ENCODE measurements around the gene SPPL2C. TPM values are rescaled to one million over a fixed set of nuclear protein-coding genes. Genes with fewer than 3 reads are reported as not detected.

Gene SPPL2C, protein sequence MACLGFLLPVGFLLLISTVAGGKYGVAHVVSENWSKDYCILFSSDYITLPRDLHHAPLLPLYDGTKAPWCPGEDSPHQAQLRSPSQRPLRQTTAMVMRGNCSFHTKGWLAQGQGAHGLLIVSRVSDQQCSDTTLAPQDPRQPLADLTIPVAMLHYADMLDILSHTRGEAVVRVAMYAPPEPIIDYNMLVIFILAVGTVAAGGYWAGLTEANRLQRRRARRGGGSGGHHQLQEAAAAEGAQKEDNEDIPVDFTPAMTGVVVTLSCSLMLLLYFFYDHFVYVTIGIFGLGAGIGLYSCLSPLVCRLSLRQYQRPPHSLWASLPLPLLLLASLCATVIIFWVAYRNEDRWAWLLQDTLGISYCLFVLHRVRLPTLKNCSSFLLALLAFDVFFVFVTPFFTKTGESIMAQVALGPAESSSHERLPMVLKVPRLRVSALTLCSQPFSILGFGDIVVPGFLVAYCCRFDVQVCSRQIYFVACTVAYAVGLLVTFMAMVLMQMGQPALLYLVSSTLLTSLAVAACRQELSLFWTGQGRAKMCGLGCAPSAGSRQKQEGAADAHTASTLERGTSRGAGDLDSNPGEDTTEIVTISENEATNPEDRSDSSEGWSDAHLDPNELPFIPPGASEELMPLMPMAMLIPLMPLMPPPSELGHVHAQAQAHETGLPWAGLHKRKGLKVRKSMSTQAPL
- not detected in 2 replicates for total RNA-seq

DNA sequence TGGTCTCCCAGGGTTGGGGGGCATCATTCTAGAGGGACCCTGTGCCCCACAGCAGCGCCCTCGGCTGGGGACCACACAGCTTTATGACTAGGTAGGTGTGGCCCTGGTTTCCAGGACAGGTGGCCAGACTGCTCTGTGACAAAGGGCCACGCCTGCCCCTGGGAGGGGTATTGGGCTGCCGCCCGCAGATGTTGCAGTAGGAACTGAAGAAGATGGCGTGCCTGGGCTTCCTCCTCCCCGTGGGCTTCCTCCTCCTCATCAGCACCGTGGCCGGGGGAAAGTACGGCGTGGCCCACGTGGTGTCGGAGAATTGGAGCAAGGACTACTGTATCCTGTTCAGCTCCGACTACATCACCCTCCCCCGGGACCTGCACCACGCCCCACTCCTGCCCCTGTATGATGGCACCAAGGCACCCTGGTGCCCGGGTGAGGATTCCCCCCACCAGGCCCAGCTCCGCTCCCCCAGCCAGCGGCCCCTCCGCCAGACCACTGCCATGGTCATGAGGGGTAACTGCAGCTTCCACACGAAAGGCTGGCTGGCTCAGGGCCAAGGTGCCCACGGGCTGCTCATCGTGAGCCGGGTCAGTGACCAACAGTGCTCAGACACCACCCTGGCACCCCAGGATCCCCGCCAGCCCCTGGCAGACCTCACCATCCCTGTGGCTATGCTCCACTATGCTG is at the start of gene SPPL2C:
SPPL2C (plus strand) TSS at position 187 of the 681 bp plus-strand sequence; CDS start at position 213, 26 bp downstream.

DNA sequence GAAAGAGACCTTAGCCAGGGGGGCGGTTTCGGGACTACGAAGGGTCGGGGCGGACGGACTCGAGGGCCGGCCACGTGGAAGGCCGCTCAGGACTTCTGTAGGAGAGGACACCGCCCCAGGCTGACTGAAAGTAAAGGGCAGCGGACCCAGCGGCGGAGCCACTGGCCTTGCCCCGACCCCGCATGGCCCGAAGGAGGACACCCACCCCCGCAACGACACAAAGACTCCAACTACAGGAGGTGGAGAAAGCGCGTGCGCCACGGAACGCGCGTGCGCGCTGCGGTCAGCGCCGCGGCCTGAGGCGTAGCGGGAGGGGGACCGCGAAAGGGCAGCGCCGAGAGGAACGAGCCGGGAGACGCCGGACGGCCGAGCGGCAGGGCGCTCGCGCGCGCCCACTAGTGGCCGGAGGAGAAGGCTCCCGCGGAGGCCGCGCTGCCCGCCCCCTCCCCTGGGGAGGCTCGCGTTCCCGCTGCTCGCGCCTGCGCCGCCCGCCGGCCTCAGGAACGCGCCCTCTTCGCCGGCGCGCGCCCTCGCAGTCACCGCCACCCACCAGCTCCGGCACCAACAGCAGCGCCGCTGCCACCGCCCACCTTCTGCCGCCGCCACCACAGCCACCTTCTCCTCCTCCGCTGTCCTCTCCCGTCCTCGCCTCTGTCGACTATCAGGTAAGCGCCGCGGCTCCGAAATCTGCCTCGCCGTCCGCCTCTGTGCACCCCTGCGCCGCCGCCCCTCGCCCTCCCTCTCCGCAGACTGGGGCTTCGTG is 49.5 kb downstream of the SPPL2C start, which contains the start of gene MAPT:
MAPT (plus strand) TSS at position 533 of the 763 bp plus-strand sequence. CDS start 67,784 bp downstream, outside the sequence.

Other genes starting within 250 kb of the SPPL2C start
- gene CRHR1, start 60.6 kb upstream of the SPPL2C start, total RNA-seq: not detected in 2 replicates
- gene MAPT, start 49.7 kb downstream of the SPPL2C start, total RNA-seq: 0.32 and 0.60 TPM in 2 replicates
- gene STH, start 154.4 kb downstream of the SPPL2C start, total RNA-seq: not detected in 2 replicates

All from bronchial smooth muscle cell (primary cell).